Mammary microvascular endothelial cell (primary cell): ENCODE measurements around the gene MAPK11. TPM values are rescaled to one million over a fixed set of nuclear protein-coding genes. Genes with fewer than 3 reads are reported as not detected.

Experiments used
- total RNA-seq: library from RNA; depleted of rRNA; stranded (reverse); fragments of >200 nt; gene quantifications from 2 replicates; pipeline ENCODE4 v1.2.3, GENCODE V29; 2015

MAPK11 gene
- 28.7 and 36.6 TPM in 2 replicates for total RNA-seq

GRCh38 chr22:50269970-50270665 is at the start of gene MAPK11:
Gene MAPK11, minus strand, starts transcription at chr22:50270380. Its CDS starts 88 bp downstream, at chr22:50270292.

GRCh38 chr22:50306753-50307749 is 36.9 kb upstream of the MAPK11 start, which contains the start of gene PLXNB2:
Gene PLXNB2, minus strand, starts transcription at chr22:50307646. Its CDS starts 17,062 bp downstream, at chr22:50290584.

DNA sequence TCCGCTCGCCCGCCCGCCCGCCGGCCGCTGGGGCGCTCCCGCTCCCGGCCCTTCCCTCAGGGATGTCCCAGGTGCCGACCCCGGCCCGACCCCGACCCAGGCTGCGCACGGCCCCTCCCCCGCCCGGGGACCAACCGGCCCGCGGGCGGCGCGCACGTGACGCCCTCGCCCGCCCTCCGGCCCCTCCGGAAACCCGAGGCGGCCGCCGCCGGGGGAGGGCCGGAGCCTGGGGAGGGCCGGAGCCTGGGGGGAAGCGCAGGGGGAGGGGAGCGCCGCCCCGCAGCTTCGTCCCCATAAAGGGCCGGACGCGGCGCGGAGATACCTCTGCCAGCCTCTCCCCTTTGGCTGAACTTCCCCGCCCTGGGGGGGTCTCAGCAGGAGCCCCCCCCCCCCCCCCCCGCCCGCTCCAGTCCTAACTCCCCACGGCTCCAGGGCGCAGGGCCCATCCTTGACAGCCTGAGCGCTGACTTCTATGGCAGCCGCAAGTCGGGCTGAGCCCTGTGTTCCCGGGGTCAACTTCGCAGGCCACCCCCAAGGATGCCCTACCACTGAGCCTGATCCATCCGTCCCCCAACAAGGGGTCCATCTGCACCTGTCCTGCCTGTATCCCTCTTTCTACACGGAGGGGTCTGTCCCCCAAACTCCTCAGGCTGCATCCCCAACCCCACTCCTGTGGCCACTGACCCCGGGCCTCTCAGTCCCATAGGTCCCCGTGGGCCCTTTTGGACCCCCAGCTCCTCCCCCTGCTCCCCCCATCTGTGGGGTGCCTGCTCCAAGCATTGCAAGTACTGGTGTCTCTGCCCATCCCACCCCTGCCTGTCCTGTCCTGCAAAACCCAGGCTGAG is 8.3 kb downstream of the MAPK11 start, which contains the start of gene MAPK12:
Gene MAPK12 (minus strand): TSS at position 69 of the 845 bp plus-strand sequence. CDS start 174 bp downstream, outside the sequence.

DNA sequence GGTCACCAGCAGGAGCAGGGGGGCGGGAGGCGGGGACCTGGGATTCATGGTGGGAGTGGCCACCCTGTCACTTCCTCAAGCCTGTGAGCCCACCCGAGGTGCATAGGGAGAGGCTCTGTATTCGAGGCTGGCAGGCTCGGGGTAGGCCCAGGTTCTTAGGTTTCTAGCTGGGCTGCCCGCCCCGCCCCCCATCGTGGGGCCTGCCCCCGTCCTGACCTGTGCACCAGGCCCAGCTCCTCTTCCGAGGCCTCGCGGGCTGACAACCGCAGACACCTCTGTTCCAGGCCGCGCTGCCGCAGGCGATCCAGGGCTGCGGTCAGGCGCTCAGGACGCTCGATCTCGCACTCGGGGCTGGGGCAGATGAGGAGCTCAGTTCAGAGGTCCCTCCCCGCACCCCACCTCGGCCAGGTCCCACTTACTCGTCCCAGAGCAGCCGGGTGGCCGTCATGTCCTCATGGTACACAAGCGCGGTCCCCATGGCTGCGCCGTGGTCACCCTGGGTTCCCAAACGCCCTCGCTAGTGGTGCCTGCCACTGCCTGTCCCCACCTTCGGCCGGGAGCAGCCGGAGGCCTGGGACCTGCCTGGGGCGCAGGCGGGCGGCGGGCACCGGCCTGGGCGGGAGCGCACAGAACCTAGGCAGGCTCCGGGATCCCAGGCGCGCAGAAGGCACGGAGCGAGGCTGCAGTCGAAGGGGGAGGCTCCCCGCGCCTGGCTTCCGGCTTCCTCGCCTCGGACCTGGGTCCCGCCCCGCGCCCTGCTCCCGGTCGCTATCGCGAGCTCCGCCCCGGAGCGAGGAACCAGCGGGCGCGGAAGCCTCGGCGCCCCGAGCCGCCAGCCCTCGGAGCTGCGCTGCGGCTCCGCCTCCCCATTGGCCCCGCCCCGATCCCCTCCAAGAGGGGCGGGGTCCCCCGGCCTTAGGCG is 19.4 kb downstream of the MAPK11 start, which contains the start of gene HDAC10:
Gene HDAC10 (minus strand): TSS at position 711 of the 922 bp plus-strand sequence. CDS start 233 bp downstream, at position 478.

GRCh38 chr22:50244420-50245213 is 25.6 kb downstream of the MAPK11 start, which contains the start of gene TUBGCP6:
Gene TUBGCP6, minus strand, starts transcription at chr22:50245023. Its CDS starts 564 bp downstream, at chr22:50244459.

Other genes with a start within 250 kb of the MAPK11 start
- not detected in 2 replicates for gene TTLL8, start 212.1 kb downstream of the MAPK11 start, total RNA-seq
- not detected in 2 replicates for gene MLC1, start 185.0 kb downstream of the MAPK11 start, total RNA-seq
- 5.2 and 6.7 TPM in 2 replicates for gene MOV10L1, start 180.4 kb downstream of the MAPK11 start, total RNA-seq
- 0.39 and 0.87 TPM in 2 replicates for gene PANX2, start 99.6 kb downstream of the MAPK11 start, total RNA-seq
- gene TRABD, start 84.5 kb downstream of the MAPK11 start, total RNA-seq = 38.4 and 42.3 TPM in 2 replicates
- gene SELENOO, start 69.4 kb downstream of the MAPK11 start, total RNA-seq = 20.2 and 20.3 TPM in 2 replicates
- gene TUBGCP6, start 25.4 kb downstream of the MAPK11 start, total RNA-seq = 19.9 and 21.1 TPM in 2 replicates
- gene HDAC10, start 19.1 kb downstream of the MAPK11 start, total RNA-seq = 18.3 and 31.2 TPM in 2 replicates
- gene MAPK12, start 8.7 kb downstream of the MAPK11 start, total RNA-seq = 53.5 and 56.0 TPM in 2 replicates
- gene PLXNB2, start 37.3 kb upstream of the MAPK11 start, total RNA-seq = 68.6 and 71.5 TPM in 2 replicates
- 3.0 and 3.4 TPM in 2 replicates for gene DENND6B, start 56.6 kb upstream of the MAPK11 start, total RNA-seq
- gene PPP6R2, start 72.9 kb upstream of the MAPK11 start, total RNA-seq = 39.8 and 41.1 TPM in 2 replicates
- 47.4 and 50.8 TPM in 2 replicates for gene SBF1, start 204.7 kb upstream of the MAPK11 start, total RNA-seq
- gene ADM2, start 211.2 kb upstream of the MAPK11 start, total RNA-seq = 0.64 and 0.87 TPM in 2 replicates
- not detected in 2 replicates for gene MIOX, start 216.5 kb upstream of the MAPK11 start, total RNA-seq
- 78.3 and 88.4 TPM in 2 replicates for gene LMF2, start 237.3 kb upstream of the MAPK11 start, total RNA-seq
- gene NCAPH2, start 237.8 kb upstream of the MAPK11 start, total RNA-seq = 63.0 and 70.5 TPM in 2 replicates